GM23248 (cell line): Measurements from ENCODE around the gene CASZ1.

Source experiments
- EZH2 ChIP-seq: fragments of 200-600 bp; sonication (generic); IDR thresholded peaks from 2 replicates; pipeline ENCODE4 v1.6.1; 2018; ENCODE audit warnings: antibody characterized with exemption, mild to moderate bottlenecking; ENCODE audit not compliant: insufficient read depth, poor library complexity, severe bottlenecking
- EZH2phosphoT487 ChIP-seq: fragments of 200-600 bp; sonication (generic); IDR thresholded peaks from 2 replicates; pipeline ENCODE4 v1.6.1; 2018; ENCODE audit warnings: antibody characterized with exemption, moderate library complexity, mild to moderate bottlenecking, low read depth; ENCODE audit not compliant: insufficient read depth

- TF ChIP-seq EZH2, result no peak
- TF ChIP-seq EZH2phosphoT487, result no peak
Measured at GRCh38 chr1:10616696-10617095, 179.8 kb downstream of the CASZ1 start.
